22Rv1 (cell line): ENCODE results near the gene CEBPA.

Source experiments
- H3K27ac ChIP-seq: fragments of 450-650 bp; 2 replicates; pipeline ENCODE4 v1.5.1; 2017
- CTCF ChIP-seq: fragments of 450-650 bp; IDR thresholded peaks from 2 replicates; pipeline ENCODE4 v1.5.1; 2017; ENCODE audit warnings: mild to moderate bottlenecking
- ZFX ChIP-seq: fragments of 450-650 bp; IDR thresholded peaks from 2 replicates; pipeline ENCODE4 v1.6.1; 2017; ENCODE audit warnings: antibody characterized with exemption, borderline replicate concordance

The CEBPA gene

DNA sequence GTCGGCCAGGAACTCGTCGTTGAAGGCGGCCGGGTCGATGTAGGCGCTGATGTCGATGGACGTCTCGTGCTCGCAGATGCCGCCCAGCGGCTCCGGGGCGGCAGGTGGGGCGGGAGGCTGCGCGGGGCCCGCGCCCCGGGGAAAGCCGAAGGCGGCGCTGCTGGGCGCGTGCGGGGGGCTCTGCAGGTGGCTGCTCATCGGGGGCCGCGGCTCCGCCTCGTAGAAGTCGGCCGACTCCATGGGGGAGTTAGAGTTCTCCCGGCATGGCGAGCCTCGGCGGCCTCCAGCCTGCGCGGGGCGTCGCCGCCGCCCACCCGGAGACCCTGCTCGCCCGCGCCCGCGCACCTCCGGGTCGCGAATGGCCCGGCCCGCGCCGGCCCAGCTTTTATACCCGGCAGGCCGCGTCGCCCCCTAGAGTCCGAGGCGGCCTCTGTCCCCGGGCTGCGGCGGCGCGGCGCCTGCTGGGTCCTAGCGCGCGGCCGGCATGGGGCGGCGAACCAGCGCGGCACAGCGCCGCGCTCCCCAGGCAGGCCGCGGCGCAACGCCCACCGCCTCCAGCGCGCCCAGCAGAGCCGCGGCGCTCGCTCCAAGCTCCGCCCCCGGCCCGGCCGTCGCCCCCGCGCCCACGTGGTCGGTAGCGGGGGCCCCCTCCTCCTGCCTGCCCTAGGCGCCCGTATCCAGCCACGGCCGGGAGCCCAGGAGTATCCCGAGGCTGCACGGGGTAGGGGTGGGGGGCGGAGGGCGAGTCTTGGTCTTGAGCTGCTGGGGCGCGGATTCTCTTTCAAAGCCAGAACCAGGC is at the start of gene CEBPA:
Gene CEBPA, minus strand, starts transcription at position 360 of the 799 bp plus-strand sequence. Its CDS starts 120 bp downstream, at position 240.
- TF ChIP-seq CTCF: peak; percentile 87
- TF ChIP-seq ZFX: no peak
- peak within 1 kb of the TSS; percentile 50 for H3K27ac ChIP-seq

DNA sequence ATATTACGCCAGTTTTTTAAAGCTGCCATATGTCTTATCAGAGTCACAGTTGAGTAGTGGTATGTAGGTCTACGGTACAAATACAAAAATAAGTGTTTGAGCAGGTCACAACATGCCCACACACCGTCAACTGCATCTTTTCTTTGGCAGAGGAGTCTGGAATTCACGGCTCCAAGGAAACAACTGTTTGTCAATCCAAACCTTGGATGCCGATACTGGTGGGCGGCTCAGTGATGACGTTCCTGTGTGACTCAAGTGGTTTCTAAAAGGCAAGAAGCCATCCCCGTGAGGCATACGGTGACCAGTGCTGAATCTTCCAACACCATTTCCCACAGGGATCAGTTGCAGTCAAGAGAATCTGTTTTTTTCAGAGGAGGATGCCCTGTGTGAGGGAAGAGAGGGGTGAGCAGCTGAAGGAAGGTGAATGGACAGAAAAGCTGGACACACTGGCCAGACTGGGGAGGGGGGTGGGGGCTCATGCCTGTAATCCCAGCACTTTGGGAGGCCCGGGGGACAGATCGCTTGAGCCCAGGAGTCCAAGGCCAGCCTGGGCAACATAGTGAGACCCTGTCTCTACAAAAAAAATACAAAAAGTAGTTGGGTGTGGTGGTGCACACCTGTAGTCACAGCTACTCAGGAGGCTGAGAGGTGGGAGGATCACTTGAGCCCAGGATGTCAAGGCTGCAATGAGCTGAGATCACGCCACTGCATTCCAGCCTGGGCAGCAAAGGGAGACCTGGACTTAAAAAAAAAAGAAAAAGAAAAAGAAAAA is 48.4 kb upstream of the CEBPA start:
- TF ChIP-seq ZFX: no peak
- TF ChIP-seq CTCF: no peak

DNA sequence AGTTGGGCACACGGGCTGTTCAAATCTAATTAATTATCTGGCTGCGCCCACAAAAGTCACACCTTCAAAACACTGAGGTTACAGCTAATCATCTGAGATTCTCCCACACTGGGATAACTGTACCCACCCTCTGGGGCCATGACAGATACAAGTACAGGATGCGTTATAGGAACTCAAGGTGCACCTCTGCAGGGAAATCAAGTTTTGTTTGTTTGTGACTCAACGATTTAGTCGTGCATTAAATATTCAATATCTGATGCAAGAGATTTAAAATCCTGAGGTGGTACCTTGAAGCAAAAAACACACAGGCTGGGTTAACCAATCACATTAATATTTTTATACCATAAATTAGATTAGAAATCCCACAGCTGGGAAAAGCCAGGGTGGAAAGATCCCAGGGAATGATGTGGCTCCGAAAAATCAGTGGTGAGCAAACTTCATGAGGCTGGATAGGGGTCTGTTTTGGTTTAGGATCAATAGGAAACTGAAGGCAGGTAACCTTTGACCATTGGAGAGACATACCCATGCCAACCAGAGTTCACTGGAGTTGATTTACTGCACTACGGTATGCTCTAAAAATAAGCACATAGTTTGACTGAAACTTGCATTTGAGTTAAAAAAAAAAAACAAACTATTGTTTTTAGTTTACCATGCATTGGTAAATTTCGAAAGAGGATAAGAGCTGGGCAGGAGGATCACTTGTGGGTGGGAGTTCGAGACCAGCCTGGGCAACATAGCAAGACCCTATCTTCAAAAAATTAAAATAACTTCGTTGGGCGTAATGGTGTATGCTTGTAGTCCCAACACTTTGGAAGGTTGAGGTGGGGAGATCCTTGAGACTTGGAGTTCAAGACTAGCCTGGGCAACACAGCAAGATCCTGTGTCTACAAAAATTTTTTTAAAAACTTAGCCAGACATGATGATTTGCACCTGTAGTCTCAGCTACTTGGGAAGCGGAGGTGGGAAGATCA is 47.3 kb upstream of the CEBPA start:
- no peak for TF ChIP-seq CTCF
- TF ChIP-seq ZFX: no peak
- no peak overlapping the region for H3K27ac ChIP-seq

More for the DNA sequence above, 48.4 kb upstream of the CEBPA start:
- H3K27ac ChIP-seq: no peak overlapping the region

DNA sequence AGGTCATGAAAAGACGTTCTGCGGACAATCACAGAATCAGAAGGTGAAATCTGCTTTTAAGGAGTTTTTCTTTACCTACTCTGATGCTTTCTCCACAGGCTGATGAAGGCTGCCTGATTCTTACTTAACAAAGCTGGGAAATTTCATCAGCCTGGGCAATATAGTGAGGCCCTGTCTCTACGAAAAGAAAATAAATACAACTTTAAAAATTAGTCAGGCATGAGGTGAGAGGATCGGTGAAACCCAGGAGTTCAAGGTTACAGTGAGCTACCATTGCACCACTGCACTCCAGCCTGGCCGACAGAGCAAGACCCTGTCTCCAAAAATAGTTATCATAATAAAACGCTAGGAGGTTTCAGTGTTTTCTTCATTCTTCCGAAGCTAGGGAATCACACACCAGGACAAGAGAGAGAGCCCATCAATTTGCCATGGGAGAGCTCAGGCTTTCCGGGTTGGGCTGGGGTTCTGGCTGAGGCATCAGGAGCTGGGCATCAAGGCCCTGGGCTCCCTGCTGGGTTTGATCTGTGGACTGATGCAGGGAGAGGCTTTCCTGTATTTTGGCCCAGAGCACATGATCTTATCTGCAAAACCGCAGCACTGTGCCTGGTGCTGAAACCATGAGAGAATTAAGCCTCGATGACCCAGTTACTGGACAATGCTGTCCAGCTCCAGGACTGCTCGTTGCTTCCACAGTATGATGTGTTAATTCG is 46.1 kb upstream of the CEBPA start:
- no peak overlapping the region for H3K27ac ChIP-seq
- TF ChIP-seq CTCF (no peak), ZFX (no peak)

DNA sequence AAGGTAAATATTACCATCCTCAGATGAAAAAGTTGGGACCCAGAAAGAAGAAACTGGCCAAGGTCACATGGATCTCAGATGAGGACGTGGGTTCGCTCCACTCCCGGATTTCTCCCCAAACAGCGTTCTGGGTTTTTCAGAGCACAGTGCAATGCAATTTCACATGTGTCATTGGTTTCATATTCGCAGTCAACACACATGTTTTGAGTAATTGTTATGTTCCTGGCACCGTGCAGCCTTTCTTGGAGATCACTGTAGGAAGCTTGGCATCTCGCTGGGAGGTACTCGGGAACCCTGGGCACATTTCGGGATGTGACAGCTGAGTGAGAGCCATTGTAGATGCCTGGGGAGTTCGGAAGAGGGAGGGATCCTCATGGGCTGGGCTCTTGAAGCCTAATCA is 45.0 kb upstream of the CEBPA start:
- TF ChIP-seq ZFX (no peak), CTCF (no peak)
- H3K27ac ChIP-seq: no peak overlapping the region

DNA sequence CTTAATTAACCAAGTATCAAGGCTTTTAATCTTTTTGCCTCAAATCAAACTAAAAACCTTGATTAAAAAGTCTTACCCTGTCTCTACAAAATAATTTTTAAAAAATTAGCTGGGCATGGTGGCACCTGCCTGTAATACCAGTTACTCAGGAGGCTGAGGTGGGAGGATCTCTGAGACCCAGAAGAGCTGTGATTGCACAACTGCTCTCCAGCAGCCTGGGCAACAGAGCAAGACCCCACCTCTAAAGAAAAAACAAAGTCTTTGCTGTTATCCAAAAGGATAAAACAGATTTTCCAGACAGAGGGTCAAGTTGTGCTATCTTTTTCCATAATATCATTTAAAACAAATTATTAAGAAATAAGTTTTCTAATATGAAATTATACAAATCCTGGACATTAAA is 44.3 kb upstream of the CEBPA start:
- H3K27ac ChIP-seq: no peak overlapping the region
- TF ChIP-seq CTCF (no peak), ZFX (no peak)
